BLaER1 treated with 17β-estradiol and CSF1 and Interleukin-3, amounts not matched to agents 10 nM and 100 nM (cell line): Measurements from ENCODE around the gene TMEM62.

Source experiments
- H3K27ac ChIP-seq, 11 experiments: shearing (Covaris generic); formaldehyde crosslinking; 2 replicates each; pipeline ENCODE4 v1.8.1; 2022
- H3K27me3 ChIP-seq, 11 experiments: shearing (Covaris generic); formaldehyde crosslinking; 2 replicates each; pipeline ENCODE4 v1.8.1; 2022
- H3K36me3 ChIP-seq, 11 experiments: shearing (Covaris generic); formaldehyde crosslinking; 2 replicates each; pipeline ENCODE4 v1.8.1; 2022
- H3K4me1 ChIP-seq, 10 experiments: shearing (Covaris generic); formaldehyde crosslinking; 2 replicates each; pipeline ENCODE4 v1.8.1; 2022
- H3K4me2 ChIP-seq, 11 experiments: shearing (Covaris generic); formaldehyde crosslinking; 2 replicates each; pipeline ENCODE4 v1.8.1; 2022
- H3K4me3 ChIP-seq, 10 experiments: shearing (Covaris generic); formaldehyde crosslinking; 2 replicates each; pipeline ENCODE4 v1.8.1; 2022
- H3K9ac ChIP-seq, 11 experiments: shearing (Covaris generic); formaldehyde crosslinking; 2 replicates each; pipeline ENCODE4 v1.8.1; 2022
- H3K9me3 ChIP-seq, 11 experiments: shearing (Covaris generic); formaldehyde crosslinking; replicated peaks in 1 of 11; 2 replicates each; pipeline ENCODE4 v1.8.1; 2022
- H4K20me1 ChIP-seq, 11 experiments: shearing (Covaris generic); formaldehyde crosslinking; 2 replicates each; pipeline ENCODE4 v1.8.1; 2022
- Cebpa-rat ChIP-seq, 11 experiments: shearing (Covaris generic); IDR thresholded peaks; 2 replicates each; pipeline ENCODE4 v1.8.1; 2022

Gene TMEM62

DNA sequence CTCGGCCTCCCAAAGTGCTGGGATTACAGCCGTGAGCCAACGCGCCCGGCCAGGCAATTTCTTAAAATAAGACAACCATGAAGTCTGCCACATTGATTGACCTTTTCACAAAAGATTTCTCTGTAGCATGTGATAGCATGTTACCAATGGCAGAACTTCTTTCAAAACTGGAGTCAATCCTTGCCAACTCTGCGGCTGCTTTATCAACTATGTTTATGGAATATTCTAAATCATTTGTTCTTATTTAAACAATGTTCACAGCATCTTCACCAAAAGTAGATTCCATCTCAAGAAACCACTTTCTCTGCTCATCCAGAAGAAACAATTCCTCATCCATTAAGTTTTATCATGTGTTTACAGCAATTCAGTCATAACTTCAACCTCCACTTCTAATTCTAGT, 37.0 kb upstream of the TMEM62 start:
- no peak overlapping the region for H3K9ac ChIP-seq
- H3K27me3 ChIP-seq: no peaks in the 10 kb centered on the region
- no peak for TF ChIP-seq Cebpa-rat (IDR thresholded peaks at IDR 0.05)
- peaks cover 3 to 95% (median 53%) of the 10 kb centered on the region in 11 experiments; a peak in 17 of 22 replicates for H4K20me1 ChIP-seq
- H3K4me3 ChIP-seq: no peak overlapping the region
- no peak overlapping the region for H3K27ac ChIP-seq
- H3K9me3 ChIP-seq: no peaks in the 10 kb centered on the region
- no peak overlapping the region for H3K4me2 ChIP-seq
- H3K36me3 ChIP-seq: peaks cover 21 to 98% (median 74%) of the 10 kb centered on the region in 11 experiments
- H3K4me1 ChIP-seq: peaks cover 0 to 35% (median 3%) of the 10 kb centered on the region in 10 experiments; a peak in 9 of 20 replicates

DNA sequence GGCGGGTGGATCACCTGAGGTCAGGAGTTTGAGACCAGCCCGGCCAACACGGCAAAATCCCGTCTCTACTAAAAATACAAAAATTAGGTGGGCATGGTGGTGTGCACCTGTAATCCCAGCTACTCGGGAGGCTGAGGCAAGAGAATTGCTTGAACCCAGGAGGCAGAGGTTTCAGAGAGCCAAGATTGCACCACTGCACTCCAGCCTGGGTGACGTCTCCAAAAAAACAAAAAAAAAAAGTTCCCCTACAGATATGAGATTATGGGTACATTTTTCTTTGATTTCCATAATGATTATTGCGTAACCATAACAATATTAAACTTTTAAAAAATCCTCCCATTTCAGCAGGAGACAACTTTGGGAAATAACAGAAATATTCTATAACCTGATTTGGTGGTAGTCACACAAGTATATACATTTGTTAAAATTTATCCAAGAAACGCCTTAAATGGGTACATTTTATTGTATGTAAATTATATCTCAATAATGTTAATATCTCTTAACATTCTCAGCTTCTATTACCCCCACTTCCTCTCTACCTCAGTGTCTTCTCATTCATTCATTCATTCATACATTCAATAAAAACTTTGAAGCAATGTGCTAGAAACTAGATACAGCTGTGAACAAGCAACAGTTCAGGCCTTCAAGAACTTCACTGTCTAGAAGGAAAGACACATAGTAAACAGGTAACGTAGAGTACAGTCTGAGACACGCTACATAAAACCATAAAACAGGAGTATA, 34.1 kb upstream of the TMEM62 start:
- Histone ChIP-seq H3K9ac (no peak overlapping the region), H3K4me3 (no peak overlapping the region), H4K20me1 (peaks cover 0 to 84% (median 32%) of the 10 kb centered on the region in 11 experiments; a peak in 16 of 22 replicates), H3K27me3 (no peaks in the 10 kb centered on the region), H3K9me3 (no peaks in the 10 kb centered on the region), H3K36me3 (peaks cover 29 to 99% (median 80%) of the 10 kb centered on the region in 11 experiments), H3K27ac (no peak overlapping the region), H3K4me1 (peaks cover 1 to 27% (median 7%) of the 10 kb centered on the region in 10 experiments), H3K4me2 (no peak overlapping the region)
- peak in 7 of 11 experiments; percentile 28 to 87 (median 52); a peak in 9 of 22 replicates for TF ChIP-seq Cebpa-rat (IDR thresholded peaks at IDR 0.05)

DNA sequence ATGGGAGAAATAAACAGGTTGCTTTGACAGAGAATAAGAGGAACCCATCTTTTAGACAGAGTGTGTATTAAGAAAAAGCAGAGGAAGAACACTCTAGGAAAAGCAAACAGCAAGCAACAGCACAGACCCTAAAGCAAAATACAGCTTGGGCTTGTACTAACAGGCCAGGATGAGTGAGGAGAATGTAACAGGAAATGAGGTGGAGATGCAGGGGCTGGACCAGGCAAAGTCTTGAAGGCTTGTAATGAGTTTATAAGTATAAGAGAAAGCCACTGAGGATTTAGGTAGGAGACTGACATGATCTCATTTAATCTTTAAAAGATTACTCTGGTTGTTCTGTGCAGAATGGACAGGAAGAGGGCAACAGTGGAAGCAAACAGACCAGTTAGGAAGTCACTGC, 32.4 kb upstream of the TMEM62 start:
- H4K20me1 ChIP-seq: peaks cover 0 to 72% (median 18%) of the 10 kb centered on the region in 11 experiments; a peak in 14 of 22 replicates

DNA sequence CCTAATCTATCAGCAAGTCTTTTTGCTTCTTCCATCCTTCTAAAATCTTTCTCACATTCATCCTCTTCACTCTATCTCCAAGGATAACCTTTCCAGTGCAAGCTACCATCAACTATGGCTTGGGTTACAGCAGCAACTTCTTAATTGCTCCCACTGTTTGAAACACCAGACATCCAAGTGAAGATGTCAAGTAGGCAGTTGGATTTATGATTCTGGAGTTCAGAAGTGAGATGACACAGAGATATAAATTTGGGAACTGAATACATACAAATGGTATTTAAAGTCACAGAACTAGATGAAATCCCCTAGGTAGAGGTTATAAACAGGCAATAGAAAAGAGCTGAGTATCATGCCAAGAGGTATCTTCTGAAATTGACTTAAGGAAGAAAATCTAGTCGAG, 31.2 kb upstream of the TMEM62 start:
- no peaks in the 10 kb centered on the region for H3K9me3 ChIP-seq
- no peak overlapping the region for H3K9ac ChIP-seq
- TF ChIP-seq Cebpa-rat (IDR thresholded peaks at IDR 0.05): no peak
- H3K27ac ChIP-seq: no peak overlapping the region
- peaks cover 14 to 29% (median 24%) of the 10 kb centered on the region in 10 experiments for H3K4me1 ChIP-seq
- H3K4me3 ChIP-seq: no peak overlapping the region
- no peak overlapping the region for H3K4me2 ChIP-seq
- no peaks in the 10 kb centered on the region for H3K27me3 ChIP-seq
- H3K36me3 ChIP-seq: peaks cover 27 to 74% (median 64%) of the 10 kb centered on the region in 11 experiments
- H4K20me1 ChIP-seq: peaks cover 0 to 60% (median 11%) of the 10 kb centered on the region in 11 experiments; a peak in 11 of 22 replicates

More for the DNA sequence above, 32.4 kb upstream of the TMEM62 start:
- Histone ChIP-seq H3K4me2 (no peak overlapping the region), H3K4me3 (no peak overlapping the region), H3K9me3 (no peaks in the 10 kb centered on the region), H3K4me1 (peaks cover 7 to 30% (median 17%) of the 10 kb centered on the region in 10 experiments), H3K27ac (no peak overlapping the region), H3K9ac (no peak overlapping the region), H3K27me3 (no peaks in the 10 kb centered on the region), H3K36me3 (peaks cover 29 to 85% (median 76%) of the 10 kb centered on the region in 11 experiments)
- TF ChIP-seq Cebpa-rat (IDR thresholded peaks at IDR 0.05): no peak

DNA sequence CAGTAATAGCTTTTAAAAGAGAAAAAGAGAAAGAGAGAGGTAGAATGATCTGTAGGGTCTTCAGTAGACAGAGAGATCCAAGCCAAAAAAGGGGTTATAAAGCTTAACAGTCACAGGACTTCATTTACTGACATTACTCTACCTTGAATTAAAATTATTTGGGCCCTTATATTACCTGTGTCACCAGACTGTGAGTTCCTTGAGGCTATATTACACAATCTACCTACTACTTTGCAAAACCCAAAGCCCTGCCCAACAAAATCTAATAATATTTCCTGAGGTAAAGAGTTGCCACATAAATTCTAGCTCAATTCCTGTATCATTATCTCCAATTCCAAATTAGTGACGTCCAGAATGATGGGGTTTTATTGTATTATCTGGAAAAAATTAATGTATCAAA, 29.5 kb upstream of the TMEM62 start:
- Histone ChIP-seq H3K27ac (no peak overlapping the region), H3K4me1 (peaks cover 14 to 35% (median 24%) of the 10 kb centered on the region in 10 experiments), H3K36me3 (peaks cover 22 to 57% (median 51%) of the 10 kb centered on the region in 11 experiments), H3K9me3 (no peaks in the 10 kb centered on the region), H3K4me2 (peak overlapping the region; percentile 84 to 99 (median 91); a peak in 18 of 22 replicates), H4K20me1 (peaks cover 0 to 44% (median 0%) of the 10 kb centered on the region in 11 experiments; a peak in 11 of 22 replicates), H3K9ac (no peak overlapping the region), H3K27me3 (no peaks in the 10 kb centered on the region), H3K4me3 (peak overlapping the region in 1 of 10 experiments; percentile 81; a peak in 2 of 20 replicates)
- no peak for TF ChIP-seq Cebpa-rat (IDR thresholded peaks at IDR 0.05)

DNA sequence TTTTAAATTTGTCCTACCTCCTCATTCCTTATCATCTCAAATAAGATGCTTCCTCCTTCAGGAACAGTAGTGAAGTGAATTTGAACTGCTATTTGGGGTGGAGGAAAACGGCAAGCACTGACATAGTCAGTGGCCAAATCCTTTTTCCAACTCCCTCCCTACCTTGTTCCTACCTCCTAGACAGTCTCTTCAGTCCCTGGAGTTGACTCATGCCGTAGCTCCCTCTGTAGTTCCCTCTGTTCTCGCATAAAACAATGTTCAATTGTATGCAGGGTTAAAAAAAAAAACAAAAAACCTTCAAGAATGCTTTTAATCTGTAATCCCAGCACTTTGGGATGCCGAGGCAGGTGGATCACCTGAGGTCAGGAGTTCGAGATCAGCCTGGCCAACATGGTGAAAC, 29.0 kb upstream of the TMEM62 start:
- H3K4me1 ChIP-seq: peaks cover 14 to 35% (median 24%) of the 10 kb centered on the region in 10 experiments
- TF ChIP-seq Cebpa-rat (IDR thresholded peaks at IDR 0.05): no peak
- no peaks in the 10 kb centered on the region for H3K27me3 ChIP-seq
- peak overlapping the region in 10 of 11 experiments; percentile 81 to 88 (median 85); a peak in 11 of 22 replicates for H3K9ac ChIP-seq
- H3K36me3 ChIP-seq: peaks cover 22 to 51% (median 45%) of the 10 kb centered on the region in 11 experiments
- H4K20me1 ChIP-seq: peaks cover 0 to 40% (median 0%) of the 10 kb centered on the region in 11 experiments; a peak in 10 of 22 replicates
- peak overlapping the region; percentile 73 to 85 (median 82); a peak in 19 of 20 replicates for H3K4me3 ChIP-seq
- peak overlapping the region; percentile 84 to 99 (median 91) for H3K4me2 ChIP-seq
- H3K27ac ChIP-seq: peak overlapping the region in 1 of 11 experiments; percentile 86; a peak in 1 of 22 replicates
- no peaks in the 10 kb centered on the region for H3K9me3 ChIP-seq

DNA sequence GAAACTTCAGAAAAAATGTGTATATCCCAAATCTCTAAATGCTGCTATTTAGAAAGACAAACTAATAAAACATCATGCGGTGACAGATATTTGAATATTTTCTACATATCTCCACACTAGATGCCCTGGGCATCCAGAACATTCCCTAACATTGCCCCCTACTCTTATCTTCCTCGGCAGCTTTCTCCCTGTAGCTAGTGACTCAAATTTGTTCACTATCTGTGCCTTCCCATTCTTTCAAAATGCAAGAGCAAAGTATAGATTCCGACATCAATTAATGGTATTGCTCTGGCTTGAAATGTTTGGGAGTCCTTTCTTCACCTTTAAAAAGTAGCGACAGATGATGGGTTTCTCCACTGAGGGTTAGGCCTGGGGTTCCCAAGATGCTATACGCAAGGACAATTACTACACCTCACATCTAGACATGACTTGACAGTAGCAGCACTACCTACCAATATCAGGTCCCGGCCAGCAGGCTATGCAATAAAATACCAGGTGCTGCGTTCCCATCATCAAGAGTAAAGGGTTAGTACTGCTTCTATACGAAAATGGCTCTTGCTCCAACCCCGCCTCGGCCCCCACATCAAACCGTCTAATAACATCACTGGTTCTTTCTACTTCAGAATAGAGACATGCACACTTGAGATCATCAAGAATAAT, 28.2 kb upstream of the TMEM62 start:
- Histone ChIP-seq H3K27me3 (no peaks in the 10 kb centered on the region), H3K27ac (peak overlapping the region; percentile 76 to 86 (median 80)), H3K4me2 (peak overlapping the region; percentile 84 to 99 (median 91)), H3K9ac (peak overlapping the region; percentile 74 to 88 (median 85)), H3K4me1 (peaks cover 14 to 35% (median 24%) of the 10 kb centered on the region in 10 experiments), H3K9me3 (no peaks in the 10 kb centered on the region), H4K20me1 (peaks cover 0 to 33% (median 0%) of the 10 kb centered on the region in 11 experiments; a peak in 10 of 22 replicates), H3K4me3 (peak overlapping the region; percentile 73 to 85 (median 82)), H3K36me3 (peaks cover 19 to 44% (median 38%) of the 10 kb centered on the region in 11 experiments)
- TF ChIP-seq Cebpa-rat (IDR thresholded peaks at IDR 0.05): no peak

DNA sequence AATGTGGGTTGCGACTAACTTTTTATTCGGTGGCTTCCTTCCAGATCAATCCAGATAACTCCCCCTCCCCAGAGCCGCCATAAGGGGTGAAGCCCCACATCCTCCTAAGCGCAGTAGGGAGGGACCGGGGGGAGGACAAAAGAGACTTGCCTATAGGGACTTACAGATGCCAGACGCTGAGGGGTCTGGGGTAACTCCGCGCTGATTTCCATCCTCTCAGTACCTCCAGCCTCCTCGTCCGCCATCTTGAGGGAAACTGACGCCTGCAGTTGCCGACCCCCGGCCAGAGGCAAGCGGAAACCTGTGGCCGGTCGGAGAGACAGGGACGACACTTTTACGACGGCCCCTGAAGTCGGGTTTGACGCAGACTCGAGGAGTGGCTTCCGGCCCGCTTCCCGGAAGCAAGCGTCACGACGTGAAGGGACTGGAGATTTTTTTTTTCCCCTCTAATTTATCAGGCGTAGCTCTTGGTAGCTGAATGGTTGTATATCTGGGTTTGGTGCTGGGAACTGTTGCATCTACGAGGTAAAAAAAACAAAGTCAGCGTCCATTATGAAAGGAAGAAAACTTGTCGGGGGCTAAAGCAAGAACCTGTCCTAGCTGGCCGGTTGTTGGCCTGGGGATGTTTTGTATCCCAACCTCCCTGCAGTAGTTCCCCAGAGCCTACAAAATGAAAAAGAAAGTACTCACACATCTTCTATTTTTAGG, 27.5 kb upstream of the TMEM62 start, which contains the start of gene UBR1:
Gene UBR1 (minus strand): TSS at position 261 of the 708 bp plus-strand sequence. CDS start 16 bp downstream, at position 245.
- peak within 1 kb of the TSS; percentile 76 to 86 (median 80) for H3K27ac ChIP-seq
- no peaks in the 10 kb centered on the region for H3K9me3 ChIP-seq
- H3K27me3 ChIP-seq: no peaks in the 10 kb centered on the region
- peak within 1 kb of the TSS; percentile 73 to 85 (median 82) for H3K4me3 ChIP-seq
- peaks cover 12 to 36% (median 30%) of the 10 kb centered on the region in 11 experiments for H3K36me3 ChIP-seq
- peak within 1 kb of the TSS; percentile 74 to 88 (median 85) for H3K9ac ChIP-seq
- H4K20me1 ChIP-seq: peaks cover 0 to 26% (median 0%) of the 10 kb centered on the region in 11 experiments; a peak in 8 of 22 replicates
- no peak for TF ChIP-seq Cebpa-rat (IDR thresholded peaks at IDR 0.05)
- peak within 1 kb of the TSS; percentile 84 to 99 (median 91) for H3K4me2 ChIP-seq
- peaks cover 14 to 35% (median 24%) of the 10 kb centered on the region in 10 experiments for H3K4me1 ChIP-seq
